ENCODE results near the gene REEP1. TPM values are rescaled to one million over a fixed set of nuclear protein-coding genes. Genes with fewer than 3 reads are reported as not detected.

Gene REEP1
- total RNA-seq, 1 experiment from 2014 or later: 3.6 TPM

GRCh38 chr2:86298411-86299390 is 38.7 kb downstream of the REEP1 start:
- Histone ChIP-seq H3K4me1 (ENCODE audit: insufficient read depth, low read length, poor library complexity, severe bottlenecking) (peaks cover 14% of the 10 kb centered on the region), H3K4me3 (ENCODE audit: low read depth, low read length, poor library complexity, severe bottlenecking) (no peak overlapping the region), H3K27ac (ENCODE audit: low read depth, low read length, poor library complexity, severe bottlenecking) (no peak overlapping the region), H3K9me3 (ENCODE audit: low read depth, low read length, poor library complexity, severe bottlenecking) (no peaks in the 10 kb centered on the region), H3K27me3 (replicated peaks; ENCODE audit: insufficient read depth, low read depth, low read length, poor library complexity) (no peaks in the 10 kb centered on the region), H3K36me3 (ENCODE audit: insufficient read depth, low read length, poor library complexity, severe bottlenecking) (no peaks in the 10 kb centered on the region)
- ChIA-PET CTCF (no interaction called here), POLR2A (ENCODE audit: low non-redundant PET) (no interaction called here)
- no TSS peak for BruUV-seq (replicated peaks)
- DNase-seq (ENCODE audit: low spot score): no peak
- TF ChIP-seq CTCF (conservative IDR thresholded peaks at IDR 0.05; ENCODE audit: low read depth, low read length) (peak; percentile 18; the same call in 1 of the 2 replicates), EZH2 (IDR thresholded peaks at IDR 0.05; ENCODE audit: borderline replicate concordance, low read depth, low read length, poor library complexity, severe bottlenecking) (no peak)
- intact Hi-C loops (cut with micrococcal nuclease; ENCODE audit: unreplicated experiment): no loop called here

GRCh38 chr2:86297382-86298147 is 39.9 kb downstream of the REEP1 start:
- DNase-seq (ENCODE audit: low spot score): peak; percentile 17

More at GRCh38 chr2:86297382-86298147, 39.9 kb downstream of the REEP1 start:
- Histone ChIP-seq H3K4me3 (ENCODE audit: low read depth, low read length, poor library complexity, severe bottlenecking) (no peak overlapping the region), H3K27ac (ENCODE audit: low read depth, low read length, poor library complexity, severe bottlenecking) (no peak overlapping the region), H3K9me3 (ENCODE audit: low read depth, low read length, poor library complexity, severe bottlenecking) (no peaks in the 10 kb centered on the region), H3K36me3 (ENCODE audit: insufficient read depth, low read length, poor library complexity, severe bottlenecking) (no peaks in the 10 kb centered on the region), H3K4me1 (ENCODE audit: insufficient read depth, low read length, poor library complexity, severe bottlenecking) (peaks cover 11% of the 10 kb centered on the region), H3K27me3 (replicated peaks; ENCODE audit: insufficient read depth, low read depth, low read length, poor library complexity) (no peaks in the 10 kb centered on the region)
- TF ChIP-seq CTCF (conservative IDR thresholded peaks at IDR 0.05; ENCODE audit: low read depth, low read length) (peak; percentile 52), EZH2 (IDR thresholded peaks at IDR 0.05; ENCODE audit: borderline replicate concordance, low read depth, low read length, poor library complexity, severe bottlenecking) (no peak)
- CTCF ChIA-PET: no interaction called here
- POLR2A ChIA-PET (ENCODE audit: low non-redundant PET): no interaction called here
- BruUV-seq (replicated peaks): no TSS peak
- intact Hi-C loops (cut with micrococcal nuclease; ENCODE audit: unreplicated experiment): loop anchor here (2.0 kb wide), 1 partner anchor 75 kb away; no protein-coding TSS in a partner anchor
